Stimulated activated CD4-positive, alpha-beta T cell treated with anti-CD3 and anti-CD28 coated beads, TNF-alpha, amount 100 ng/mL, for 4 hours (primary cell): ENCODE data around the gene COL28A1.
"Not testable (repeated sequence)": the region's sequence is repeated elsewhere in the genome, so short reads cannot be mapped to it uniquely, and the experiment has no call there.

ENCODE experiments used
- DNase-seq, 3 experiments: peaks; one replicate each; pipeline ENCODE4 v3.0.0-alpha.2; 2020; ENCODE audit warnings: low read depth in 3 of 3

COL28A1 gene

GRCh38 chr7:7561591-7561990, 25.9 kb upstream of the COL28A1 start:
- not testable (repeated sequence) for DNase-seq

- no peak for DNase-seq
Measured at GRCh38 chr7:7557252-7557651, 21.6 kb upstream of the COL28A1 start.

GRCh38 chr7:7556852-7557251, 21.2 kb upstream of the COL28A1 start:
- DNase-seq: no peak

- no peak for DNase-seq
Measured at GRCh38 chr7:7554649-7555575, 19.2 kb upstream of the COL28A1 start.

GRCh38 chr7:7554021-7554432, 18.4 kb upstream of the COL28A1 start:
- no peak for DNase-seq

- no peak for DNase-seq
Measured at GRCh38 chr7:7553386-7553785, 17.7 kb upstream of the COL28A1 start.

- DNase-seq: no peak
Measured at GRCh38 chr7:7552199-7552598, 16.5 kb upstream of the COL28A1 start.

GRCh38 chr7:7550663-7551062, 15.0 kb upstream of the COL28A1 start:
- DNase-seq: no peak

- no peak for DNase-seq
Measured at GRCh38 chr7:7548407-7548806, 12.7 kb upstream of the COL28A1 start.

GRCh38 chr7:7542251-7542835, 6.7 kb upstream of the COL28A1 start:
- DNase-seq: no peak

- no peak for DNase-seq
Measured at GRCh38 chr7:7539711-7540110, 4.0 kb upstream of the COL28A1 start.

GRCh38 chr7:7539152-7539551, 3.5 kb upstream of the COL28A1 start:
- no peak for DNase-seq

- no peak for DNase-seq
Measured at GRCh38 chr7:7537711-7538110, 2.0 kb upstream of the COL28A1 start.

GRCh38 chr7:7536396-7537019, 835 bp upstream of the COL28A1 start:
- DNase-seq: no peak

GRCh38 chr7:7533831-7534430, 1.7 kb downstream of the COL28A1 start:
- DNase-seq: no peak

GRCh38 chr7:7529328-7529727, 6.3 kb downstream of the COL28A1 start:
- no peak for DNase-seq

- DNase-seq: no peak
Measured at GRCh38 chr7:7527047-7527446, 8.6 kb downstream of the COL28A1 start.

GRCh38 chr7:7526006-7526405, 9.7 kb downstream of the COL28A1 start:
- no peak for DNase-seq

- DNase-seq: no peak
Measured at GRCh38 chr7:7524121-7524520, 11.6 kb downstream of the COL28A1 start.

GRCh38 chr7:7522421-7522820, 13.3 kb downstream of the COL28A1 start:
- DNase-seq: no peak

- no peak for DNase-seq
Measured at GRCh38 chr7:7521259-7521658, 14.4 kb downstream of the COL28A1 start.

GRCh38 chr7:7519528-7519927, 16.1 kb downstream of the COL28A1 start:
- no peak for DNase-seq
